Superior temporal gyrus (tissue), 1 donor: ENCODE measurements around the gene KDM6B.
"Not testable (repeated sequence)": the region's sequence is repeated elsewhere in the genome, so short reads cannot be mapped to it uniquely, and the experiment has no call there.

Source experiments
- DNase-seq: peaks from one replicate; pipeline ENCODE4 v3.0.0-alpha.2; 2016; ENCODE audit errors: extremely low spot score

KDM6B gene

GRCh38 chr17:7852262-7852670 lies 18.2 kb downstream of the KDM6B start:
- DNase-seq: no peak

GRCh38 chr17:7852919-7853690 lies 19.1 kb downstream of the KDM6B start:
- DNase-seq: no peak

GRCh38 chr17:7853691-7854038 lies 19.6 kb downstream of the KDM6B start:
- DNase-seq: no peak

- DNase-seq: no peak
Observed at GRCh38 chr17:7854078-7854777, 20.2 kb downstream of the KDM6B start.

- no peak for DNase-seq
Observed at GRCh38 chr17:7854851-7855659, 21.0 kb downstream of the KDM6B start, which contains the start of gene TMEM88. Gene TMEM88, plus strand, starts transcription at chr17:7855066. Its CDS starts 9 bp downstream, at chr17:7855075.

- no peak for DNase-seq
Observed at GRCh38 chr17:7855660-7856010, 21.6 kb downstream of the KDM6B start.

- no peak for DNase-seq
Observed at GRCh38 chr17:7856011-7856810, 22.2 kb downstream of the KDM6B start.

GRCh38 chr17:7856811-7857712 lies 23.0 kb downstream of the KDM6B start, which contains the start of gene NAA38:
Gene NAA38, minus strand, starts transcription at chr17:7857559. Its CDS starts 96 bp downstream, at chr17:7857463.
- DNase-seq: peak; percentile 96

- DNase-seq: peak; percentile 99
Observed at GRCh38 chr17:7857713-7858521, 23.9 kb downstream of the KDM6B start, which contains the start of gene CYB5D1. Gene CYB5D1, plus strand, starts transcription at chr17:7858003. Its CDS starts 132 bp downstream, at chr17:7858135.

GRCh38 chr17:7858522-7858810 lies 24.4 kb downstream of the KDM6B start:
- no peak for DNase-seq

GRCh38 chr17:7859028-7859427 lies 25.0 kb downstream of the KDM6B start:
- DNase-seq: no peak

GRCh38 chr17:7862692-7863437 lies 28.8 kb downstream of the KDM6B start:
- peak; percentile 83 for DNase-seq

- not testable (repeated sequence) for DNase-seq
Observed at GRCh38 chr17:7864384-7864783, 30.4 kb downstream of the KDM6B start.

GRCh38 chr17:7864995-7865650 lies 31.1 kb downstream of the KDM6B start:
- DNase-seq: no peak

GRCh38 chr17:7867881-7868329 lies 33.9 kb downstream of the KDM6B start:
- DNase-seq: no peak

- DNase-seq: no peak
Observed at GRCh38 chr17:7873051-7873450, 39.0 kb downstream of the KDM6B start.

GRCh38 chr17:7875804-7876370 lies 41.9 kb downstream of the KDM6B start:
- DNase-seq: no peak

- DNase-seq: no peak
Observed at GRCh38 chr17:7878234-7878633, 44.2 kb downstream of the KDM6B start.
